WI38 (cell line): ENCODE results near the gene UHRF1.
"Not testable (repeated sequence)": the region's sequence is repeated elsewhere in the genome, so short reads cannot be mapped to it uniquely, and the experiment has no call there.

Experiments
- H3K4me3 ChIP-seq: 2 replicates; pipeline ENCODE4 v1.5.1; 2011; ENCODE audit warnings: low read depth, mild to moderate bottlenecking, control low read depth, low read length
- CTCF ChIP-seq: IDR thresholded peaks from 2 replicates; pipeline ENCODE4 v1.5.1; 2012; ENCODE audit warnings: low read depth, mild to moderate bottlenecking, control low read depth, low read length

The UHRF1 gene

GRCh38 chr19:4971424-4971793, 62.1 kb downstream of the UHRF1 start:
- peak overlapping the region; percentile 86 for H3K4me3 ChIP-seq
- no peak for TF ChIP-seq CTCF

GRCh38 chr19:4971816-4972495, 62.7 kb downstream of the UHRF1 start:
- no peak for TF ChIP-seq CTCF
- no peak overlapping the region for H3K4me3 ChIP-seq

- H3K4me3 ChIP-seq: no peak overlapping the region
- TF ChIP-seq CTCF: no peak
Measured at GRCh38 chr19:4972509-4973230, 63.4 kb downstream of the UHRF1 start.

- H3K4me3 ChIP-seq: no peak overlapping the region
- TF ChIP-seq CTCF: no peak
Measured at GRCh38 chr19:4974880-4975469, 65.7 kb downstream of the UHRF1 start.

DNA sequence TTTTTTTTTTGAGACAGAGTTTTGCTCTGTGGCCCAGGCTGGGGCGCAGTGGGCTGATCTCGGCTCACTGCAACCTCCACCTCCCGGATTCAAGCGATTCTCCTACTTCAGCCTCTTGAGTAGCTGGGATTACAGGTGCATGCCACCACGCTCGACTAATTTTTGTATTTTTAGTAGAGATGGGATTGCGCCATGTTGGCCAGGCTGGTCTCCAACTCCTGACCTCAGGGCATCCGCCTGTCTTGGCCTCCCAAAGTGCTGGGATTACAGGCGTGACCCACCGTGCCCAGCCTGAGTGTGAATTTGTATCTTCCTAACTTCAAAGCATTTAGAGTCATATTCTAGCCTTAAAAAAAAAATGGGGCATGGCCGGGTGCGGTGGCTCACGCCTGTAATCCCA, 66.3 kb downstream of the UHRF1 start:
- not testable (repeated sequence) for H3K4me3 ChIP-seq

DNA sequence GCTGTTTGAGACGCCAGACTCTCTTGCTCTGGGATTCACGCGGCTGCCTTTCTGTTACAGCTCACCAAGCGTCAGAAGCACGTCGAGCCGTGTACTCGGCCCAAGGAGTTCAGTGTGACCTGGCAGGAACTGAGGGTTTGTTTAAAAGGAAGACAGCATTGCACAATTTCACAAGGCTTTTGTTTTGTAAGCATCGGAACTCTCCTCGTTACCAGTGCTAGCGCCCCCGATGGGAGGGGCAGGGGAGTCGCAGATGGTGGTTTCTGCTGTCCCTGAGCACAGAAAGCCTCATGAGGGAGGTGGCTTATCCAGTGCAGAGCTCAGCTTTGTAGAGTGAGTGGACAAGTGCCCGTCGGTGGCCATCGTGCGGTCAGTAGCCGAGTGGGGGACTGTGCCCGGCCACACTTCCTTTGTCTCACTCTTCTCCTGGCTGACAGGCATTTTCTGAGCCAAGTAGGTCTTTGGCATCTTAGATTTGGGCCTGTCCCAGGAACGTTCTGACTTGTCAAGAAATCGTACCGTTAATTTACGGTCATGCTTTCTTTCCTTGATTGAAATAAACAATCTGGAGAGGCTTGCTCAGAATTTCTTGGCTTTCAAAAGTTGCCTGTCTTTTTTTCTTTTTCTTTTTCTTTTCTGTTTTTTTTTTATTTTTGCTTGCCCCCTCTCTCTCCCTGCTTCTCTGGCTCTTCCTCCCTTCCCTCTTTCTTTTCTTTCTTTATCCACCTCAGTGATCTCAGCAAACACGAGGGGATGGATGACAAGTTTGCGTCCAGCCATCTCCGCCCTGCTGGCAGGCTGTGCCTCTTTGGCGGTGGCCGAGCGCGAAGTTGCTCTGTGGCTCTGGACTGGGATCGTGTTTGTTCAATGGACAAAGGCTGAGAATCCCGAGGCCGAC, 67.3 kb downstream of the UHRF1 start:
- H3K4me3 ChIP-seq: 0 out of 2 replicates have a peak overlapping the region, but pooled peaks have one; percentile 12

More for the DNA sequence above, 67.3 kb downstream of the UHRF1 start:
- TF ChIP-seq CTCF: peak; percentile 63
